ENCODE results near the gene KCNJ4.

KCNJ4 gene

DNA sequence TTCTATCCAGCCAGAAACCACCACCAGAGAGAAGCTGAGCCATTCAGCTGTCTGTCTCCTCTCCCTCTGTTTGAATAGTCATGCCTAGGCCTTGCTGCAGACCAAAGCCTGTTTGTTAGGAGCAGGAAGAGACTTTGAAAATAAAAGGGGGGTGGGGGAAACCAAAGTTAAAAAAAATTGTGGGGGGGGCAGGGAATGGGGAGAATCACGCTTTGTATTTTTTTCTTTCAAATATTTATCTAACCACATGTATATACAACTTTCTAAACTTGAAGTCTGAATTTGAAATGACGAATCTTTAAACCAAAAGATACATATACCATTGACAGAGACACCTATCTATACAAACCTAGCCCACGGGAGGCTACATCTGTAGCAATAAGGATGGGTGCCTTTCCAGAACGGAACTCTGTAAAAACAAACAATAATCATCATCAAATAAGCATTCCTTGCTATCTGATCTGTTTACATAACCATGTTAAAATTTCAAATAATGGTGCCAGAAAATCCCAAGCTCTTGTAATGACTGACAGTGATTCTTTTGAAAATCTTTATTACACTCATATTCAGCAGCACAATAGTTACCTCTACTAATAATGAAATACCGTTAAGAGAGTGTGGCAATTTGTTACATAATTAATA, 36.8 kb upstream of the KCNJ4 start:
- TF ChIP-seq, protein P1, sequence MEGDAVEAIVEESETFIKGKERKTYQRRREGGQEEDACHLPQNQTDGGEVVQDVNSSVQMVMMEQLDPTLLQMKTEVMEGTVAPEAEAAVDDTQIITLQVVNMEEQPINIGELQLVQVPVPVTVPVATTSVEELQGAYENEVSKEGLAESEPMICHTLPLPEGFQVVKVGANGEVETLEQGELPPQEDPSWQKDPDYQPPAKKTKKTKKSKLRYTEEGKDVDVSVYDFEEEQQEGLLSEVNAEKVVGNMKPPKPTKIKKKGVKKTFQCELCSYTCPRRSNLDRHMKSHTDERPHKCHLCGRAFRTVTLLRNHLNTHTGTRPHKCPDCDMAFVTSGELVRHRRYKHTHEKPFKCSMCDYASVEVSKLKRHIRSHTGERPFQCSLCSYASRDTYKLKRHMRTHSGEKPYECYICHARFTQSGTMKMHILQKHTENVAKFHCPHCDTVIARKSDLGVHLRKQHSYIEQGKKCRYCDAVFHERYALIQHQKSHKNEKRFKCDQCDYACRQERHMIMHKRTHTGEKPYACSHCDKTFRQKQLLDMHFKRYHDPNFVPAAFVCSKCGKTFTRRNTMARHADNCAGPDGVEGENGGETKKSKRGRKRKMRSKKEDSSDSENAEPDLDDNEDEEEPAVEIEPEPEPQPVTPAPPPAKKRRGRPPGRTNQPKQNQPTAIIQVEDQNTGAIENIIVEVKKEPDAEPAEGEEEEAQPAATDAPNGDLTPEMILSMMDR (conservative IDR thresholded peaks at IDR 0.05; ENCODE audit: control insufficient read depth, insufficient read depth, low read depth, low read length) = no peak
- no peak for DNase-seq (ENCODE audit: low read depth)
- no peak overlapping the region for H3K4me3 ChIP-seq (ENCODE audit: control insufficient read depth, low read depth, low read length)

DNA sequence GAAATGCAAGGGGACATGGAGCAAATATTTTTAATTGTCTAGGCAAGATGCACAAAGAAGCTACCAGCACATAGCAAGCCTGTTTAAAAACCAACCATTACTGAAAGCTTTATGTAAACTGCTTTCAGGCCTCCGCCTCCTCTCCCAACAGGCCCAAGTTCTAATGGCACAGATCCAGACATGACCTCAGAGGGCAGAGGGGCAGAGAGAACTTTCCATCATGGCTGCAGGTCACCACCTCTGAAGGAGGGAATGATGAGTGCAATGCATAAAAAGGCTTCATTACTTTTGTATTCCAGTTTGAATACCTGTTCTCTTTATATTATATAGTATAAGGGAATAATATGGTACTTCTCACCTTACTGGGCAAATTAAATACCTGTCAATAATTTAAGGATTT, 35.9 kb upstream of the KCNJ4 start:
- peak; percentile 77 for DNase-seq (ENCODE audit: low read depth)
- TF ChIP-seq, protein P1 (conservative IDR thresholded peaks at IDR 0.05; ENCODE audit: control insufficient read depth, insufficient read depth, low read depth, low read length) = no peak
- no peak overlapping the region for H3K4me3 ChIP-seq (ENCODE audit: control insufficient read depth, low read depth, low read length)

DNA sequence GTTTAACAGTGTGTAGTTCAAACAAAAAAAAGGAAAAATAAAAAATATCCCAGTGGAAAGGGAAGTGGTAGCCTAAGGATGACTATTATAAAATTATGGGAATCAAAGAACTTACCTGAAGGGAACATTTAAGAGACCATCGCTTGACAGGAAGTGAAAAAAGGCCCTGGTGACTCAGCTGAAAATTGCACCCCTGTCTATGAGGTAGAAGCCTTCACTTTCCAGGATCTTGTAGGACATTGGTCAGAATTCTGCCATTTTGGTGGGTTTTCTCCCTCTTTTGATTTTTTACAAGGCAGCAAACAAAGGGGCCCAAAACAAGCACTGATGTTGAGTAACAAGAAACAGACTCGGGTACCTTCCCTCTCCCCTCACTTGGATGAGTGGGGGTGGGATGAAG, 35.5 kb upstream of the KCNJ4 start:
- no peak overlapping the region for H3K4me3 ChIP-seq (ENCODE audit: control insufficient read depth, low read depth, low read length)
- TF ChIP-seq, protein P1 (conservative IDR thresholded peaks at IDR 0.05; ENCODE audit: control insufficient read depth, insufficient read depth, low read depth, low read length) = no peak
- DNase-seq (ENCODE audit: low read depth) = no peak

DNA sequence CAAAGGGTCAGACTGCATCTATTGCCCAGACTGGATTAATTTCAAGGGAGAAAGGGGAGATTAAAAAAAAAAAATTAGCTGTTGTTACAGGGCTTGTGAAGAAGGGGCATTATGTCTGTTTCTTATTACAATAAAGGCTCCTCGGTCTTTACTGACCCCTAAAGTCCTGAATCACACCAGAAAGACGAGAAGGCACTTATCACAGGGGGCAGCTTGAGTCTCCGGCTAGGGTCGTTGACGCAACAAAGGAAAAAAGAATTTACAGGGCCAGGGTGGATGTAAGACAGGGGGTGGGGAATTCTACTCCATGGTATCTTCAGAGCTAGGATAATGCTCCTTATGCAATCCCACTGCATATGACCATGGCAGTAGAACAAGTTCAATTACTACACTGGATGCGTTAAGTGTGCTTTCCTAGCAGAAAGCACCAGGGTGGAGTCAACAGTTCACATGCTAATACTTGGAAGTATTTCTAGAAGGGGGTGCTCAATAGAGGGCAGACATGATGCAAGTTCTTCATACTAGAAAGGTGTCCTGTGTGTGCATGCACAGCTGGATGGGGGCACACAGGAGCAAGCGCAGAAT, 34.7 kb upstream of the KCNJ4 start:
- no peak for DNase-seq (ENCODE audit: low read depth)
- H3K4me3 ChIP-seq (ENCODE audit: control insufficient read depth, low read depth, low read length) = no peak overlapping the region
- TF ChIP-seq, protein P1 (conservative IDR thresholded peaks at IDR 0.05; ENCODE audit: control insufficient read depth, insufficient read depth, low read depth, low read length) = no peak

DNA sequence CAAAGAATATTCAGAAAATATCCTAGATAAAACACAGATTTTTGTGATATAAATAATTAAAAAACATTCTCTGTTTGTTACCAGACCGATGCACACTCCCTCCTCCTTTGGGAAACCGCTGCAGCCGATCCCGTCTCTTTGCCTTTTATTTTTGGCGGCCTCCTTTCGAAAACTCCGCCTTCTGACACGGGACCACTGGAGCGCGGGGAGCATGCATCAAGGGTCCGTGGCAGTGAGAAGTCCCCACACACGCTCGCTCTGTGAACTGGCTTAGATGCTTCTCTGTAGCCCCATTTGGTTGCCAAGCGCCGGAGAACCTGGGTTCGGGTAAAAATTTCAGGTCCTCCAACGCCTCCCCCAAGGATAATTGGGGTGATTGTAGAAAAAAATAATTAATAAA, 34.1 kb upstream of the KCNJ4 start:
- H3K4me3 ChIP-seq (ENCODE audit: control insufficient read depth, low read depth, low read length) = no peak overlapping the region
- TF ChIP-seq, protein P1 (conservative IDR thresholded peaks at IDR 0.05; ENCODE audit: control insufficient read depth, insufficient read depth, low read depth, low read length) = no peak
- DNase-seq (ENCODE audit: low read depth) = no peak

DNA sequence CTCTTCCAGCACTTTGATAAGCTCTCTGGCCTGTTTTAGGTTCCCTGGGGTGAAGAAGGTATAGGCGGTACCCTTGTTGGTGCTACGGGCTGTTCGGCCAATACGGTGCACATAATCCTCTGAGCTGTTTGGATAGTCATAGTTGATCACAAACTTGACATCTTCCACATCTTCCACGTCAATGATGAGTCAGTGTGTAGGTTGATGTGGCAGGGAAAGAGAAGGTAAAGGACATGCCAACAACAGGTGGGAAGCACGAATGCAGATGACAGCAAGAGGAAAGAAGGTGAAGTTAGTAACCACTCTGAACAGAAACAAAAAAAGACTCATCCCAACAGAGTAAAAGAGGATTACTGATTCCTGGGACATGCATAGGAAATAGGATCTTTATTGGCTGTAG, 32.9 kb upstream of the KCNJ4 start:
- DNase-seq (ENCODE audit: low read depth) = peak; percentile 48
- TF ChIP-seq, protein P1 (conservative IDR thresholded peaks at IDR 0.05; ENCODE audit: control insufficient read depth, insufficient read depth, low read depth, low read length) = no peak
- H3K4me3 ChIP-seq (ENCODE audit: control insufficient read depth, low read depth, low read length) = no peak overlapping the region

All from fibroblast of mammary gland (primary cell).